WERI-Rb-1 (cell line): ENCODE data around the gene SLX1A.
"Not testable (repeated sequence)": the region's sequence is repeated elsewhere in the genome, so short reads cannot be mapped to it uniquely, and the experiment has no call there.

Source experiments
- DNase-seq: peaks from one replicate; pipeline ENCODE4 v3.0.0-alpha.2; 2020
- H3K27ac ChIP-seq: fragments of 250-450 bp; sonication (Bioruptor Pico); 2 replicates; pipeline ENCODE4 v1.5.1; 2020; ENCODE audit warnings: mild to moderate bottlenecking, moderate library complexity
- H3K27me3 ChIP-seq: fragments of 250-450 bp; sonication (Bioruptor Pico); 2 replicates; pipeline ENCODE4 v1.5.1; 2021; ENCODE audit warnings: mild to moderate bottlenecking, low read depth, moderate library complexity; ENCODE audit not compliant: insufficient read depth, severe bottlenecking
- H3K36me3 ChIP-seq: fragments of 250-450 bp; sonication (Bioruptor Pico); 2 replicates; pipeline ENCODE4 v1.5.1; 2020; ENCODE audit warnings: mild to moderate bottlenecking, moderate library complexity
- H3K4me3 ChIP-seq: 2 replicates; pipeline ENCODE4 v1.5.1; 2011; ENCODE audit warnings: low read depth, mild to moderate bottlenecking, control low read depth, low read length
- H3K9me3 ChIP-seq: fragments of 250-450 bp; sonication (Bioruptor Pico); 2 replicates; pipeline ENCODE4 v1.5.1; 2021; ENCODE audit warnings: mild to moderate bottlenecking, moderate library complexity; ENCODE audit not compliant: severe bottlenecking
- TF ChIP-seq, protein P1 (sequence below): IDR thresholded peaks from 2 replicates; pipeline ENCODE4 v1.5.1; 2011; ENCODE audit warnings: low read depth, mild to moderate bottlenecking, control low read depth, inconsistent platforms, low read length

SLX1A gene

DNA sequence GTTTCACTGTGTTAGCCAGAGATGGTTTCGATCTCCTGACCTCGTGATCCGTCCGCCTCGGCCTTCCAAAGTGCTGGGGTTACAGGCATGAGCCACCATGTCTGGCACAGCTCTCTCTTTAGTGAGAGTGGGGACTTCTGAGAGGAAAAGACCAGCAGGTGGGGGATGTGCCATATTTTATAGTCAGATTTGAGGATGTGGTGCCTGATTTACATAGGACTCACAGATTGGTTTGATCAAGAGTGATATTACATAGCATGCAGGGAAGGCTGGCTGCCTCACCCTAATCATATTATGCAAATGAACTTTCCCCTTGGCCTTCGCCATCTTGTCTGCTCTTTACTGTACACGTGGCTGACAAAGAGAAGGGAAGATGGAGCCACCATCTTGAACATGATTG, 42.6 kb upstream of the SLX1A start:
- Histone ChIP-seq H3K9me3 (peaks cover 15% of the 10 kb centered on the region), H3K36me3 (no peaks in the 10 kb centered on the region), H3K4me3 (no peak overlapping the region), H3K27ac (no peak overlapping the region), H3K27me3 (no peaks in the 10 kb centered on the region)
- DNase-seq: no peak
- TF ChIP-seq, protein P1, sequence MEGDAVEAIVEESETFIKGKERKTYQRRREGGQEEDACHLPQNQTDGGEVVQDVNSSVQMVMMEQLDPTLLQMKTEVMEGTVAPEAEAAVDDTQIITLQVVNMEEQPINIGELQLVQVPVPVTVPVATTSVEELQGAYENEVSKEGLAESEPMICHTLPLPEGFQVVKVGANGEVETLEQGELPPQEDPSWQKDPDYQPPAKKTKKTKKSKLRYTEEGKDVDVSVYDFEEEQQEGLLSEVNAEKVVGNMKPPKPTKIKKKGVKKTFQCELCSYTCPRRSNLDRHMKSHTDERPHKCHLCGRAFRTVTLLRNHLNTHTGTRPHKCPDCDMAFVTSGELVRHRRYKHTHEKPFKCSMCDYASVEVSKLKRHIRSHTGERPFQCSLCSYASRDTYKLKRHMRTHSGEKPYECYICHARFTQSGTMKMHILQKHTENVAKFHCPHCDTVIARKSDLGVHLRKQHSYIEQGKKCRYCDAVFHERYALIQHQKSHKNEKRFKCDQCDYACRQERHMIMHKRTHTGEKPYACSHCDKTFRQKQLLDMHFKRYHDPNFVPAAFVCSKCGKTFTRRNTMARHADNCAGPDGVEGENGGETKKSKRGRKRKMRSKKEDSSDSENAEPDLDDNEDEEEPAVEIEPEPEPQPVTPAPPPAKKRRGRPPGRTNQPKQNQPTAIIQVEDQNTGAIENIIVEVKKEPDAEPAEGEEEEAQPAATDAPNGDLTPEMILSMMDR: no peak

DNA sequence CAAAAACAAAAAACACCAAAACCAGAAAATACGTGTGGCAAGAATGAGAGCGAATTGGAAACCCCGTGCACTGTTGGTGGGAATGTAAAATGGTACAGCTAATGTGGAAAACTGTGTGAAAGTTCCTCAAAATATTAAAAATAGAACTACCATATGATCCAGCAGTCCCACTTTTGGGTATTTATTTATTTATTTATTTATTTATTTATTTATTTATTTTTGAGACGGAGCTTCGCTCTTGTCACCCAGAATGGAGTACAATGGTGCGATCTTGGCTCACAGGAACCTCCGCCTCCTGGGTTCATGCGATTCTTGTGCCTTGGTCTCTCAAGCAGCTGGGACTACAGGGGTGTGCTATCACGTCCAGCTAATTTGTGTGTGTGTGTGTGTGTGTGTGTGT, 41.2 kb upstream of the SLX1A start:
- no peak for DNase-seq
- H3K4me3 ChIP-seq: no peak overlapping the region
- no peak overlapping the region for H3K27ac ChIP-seq
- no peaks in the 10 kb centered on the region for H3K27me3 ChIP-seq
- peaks cover 15% of the 10 kb centered on the region for H3K9me3 ChIP-seq
- TF ChIP-seq, protein P1: no peak
- no peaks in the 10 kb centered on the region for H3K36me3 ChIP-seq

DNA sequence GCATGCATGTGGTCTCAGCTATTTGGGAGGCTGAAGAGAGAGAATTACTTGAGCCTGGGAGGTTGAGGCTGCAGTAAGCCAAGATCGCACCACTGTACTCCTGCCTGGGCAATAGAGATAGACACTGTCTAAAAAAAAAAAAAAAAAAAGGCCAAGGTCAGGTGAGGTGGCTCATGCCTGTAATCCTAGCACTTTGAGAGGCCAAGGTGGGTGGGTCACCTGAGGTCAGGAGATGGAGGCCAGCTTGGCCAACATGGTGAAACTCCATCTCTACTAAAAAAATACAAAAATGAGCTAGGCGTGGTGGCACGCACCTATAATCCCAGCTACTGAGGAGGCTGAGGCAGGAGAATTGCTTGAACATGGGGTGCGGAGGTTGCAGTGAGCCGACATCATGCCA, 38.5 kb upstream of the SLX1A start:
- peaks cover under 1% of the 10 kb centered on the region for H3K9me3 ChIP-seq
- H3K27me3 ChIP-seq: no peaks in the 10 kb centered on the region
- DNase-seq: no peak
- TF ChIP-seq, protein P1: no peak
- no peaks in the 10 kb centered on the region for H3K36me3 ChIP-seq
- no peak overlapping the region for H3K27ac ChIP-seq
- no peak overlapping the region for H3K4me3 ChIP-seq

DNA sequence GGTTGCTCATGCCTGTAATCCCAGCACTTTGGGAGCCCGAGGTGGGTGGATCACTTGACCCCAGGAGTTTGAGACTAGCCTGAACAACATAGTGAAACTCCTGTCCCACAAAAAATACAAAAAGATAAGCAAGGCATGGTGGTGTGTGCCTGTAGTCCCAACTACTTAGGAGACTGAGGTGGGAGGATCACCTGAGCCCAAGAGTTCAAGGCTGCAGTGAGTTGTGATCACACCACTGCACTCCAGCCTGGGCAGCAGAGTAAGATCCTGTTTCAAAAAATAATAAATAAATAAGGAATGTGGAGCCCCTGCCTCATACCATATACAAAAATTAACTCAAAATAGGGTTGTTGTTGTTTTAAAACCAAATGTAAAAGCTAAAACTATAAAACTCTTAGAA, 36.5 kb upstream of the SLX1A start:
- no peaks in the 10 kb centered on the region for H3K36me3 ChIP-seq
- DNase-seq: no peak
- H3K27me3 ChIP-seq: no peaks in the 10 kb centered on the region
- no peak overlapping the region for H3K27ac ChIP-seq
- no peaks in the 10 kb centered on the region for H3K9me3 ChIP-seq
- no peak overlapping the region for H3K4me3 ChIP-seq
- TF ChIP-seq, protein P1: no peak

DNA sequence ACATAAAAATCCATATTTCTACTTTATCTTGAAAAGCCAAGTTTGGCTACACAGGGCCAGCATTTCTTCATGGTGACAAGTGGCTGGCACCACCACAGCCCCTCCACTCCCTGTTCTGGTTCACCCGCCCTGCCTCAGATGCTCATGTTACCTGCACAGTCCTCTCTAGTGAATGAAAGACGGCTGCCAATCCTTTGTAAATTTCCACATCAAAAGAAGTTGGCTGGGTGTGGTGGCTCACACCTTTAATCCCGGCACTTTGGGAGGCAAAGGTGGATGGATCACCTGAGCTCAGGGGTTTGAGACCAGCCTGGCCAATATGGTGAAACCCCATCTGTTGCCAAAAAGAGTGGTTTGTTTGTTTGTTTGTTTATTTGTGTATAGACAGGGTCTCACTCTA, 30.1 kb upstream of the SLX1A start:
- Histone ChIP-seq H3K4me3 (no peak overlapping the region), H3K27me3 (no peaks in the 10 kb centered on the region), H3K36me3 (no peaks in the 10 kb centered on the region), H3K9me3 (no peaks in the 10 kb centered on the region), H3K27ac (no peak overlapping the region)
- TF ChIP-seq, protein P1: no peak
- DNase-seq: no peak

DNA sequence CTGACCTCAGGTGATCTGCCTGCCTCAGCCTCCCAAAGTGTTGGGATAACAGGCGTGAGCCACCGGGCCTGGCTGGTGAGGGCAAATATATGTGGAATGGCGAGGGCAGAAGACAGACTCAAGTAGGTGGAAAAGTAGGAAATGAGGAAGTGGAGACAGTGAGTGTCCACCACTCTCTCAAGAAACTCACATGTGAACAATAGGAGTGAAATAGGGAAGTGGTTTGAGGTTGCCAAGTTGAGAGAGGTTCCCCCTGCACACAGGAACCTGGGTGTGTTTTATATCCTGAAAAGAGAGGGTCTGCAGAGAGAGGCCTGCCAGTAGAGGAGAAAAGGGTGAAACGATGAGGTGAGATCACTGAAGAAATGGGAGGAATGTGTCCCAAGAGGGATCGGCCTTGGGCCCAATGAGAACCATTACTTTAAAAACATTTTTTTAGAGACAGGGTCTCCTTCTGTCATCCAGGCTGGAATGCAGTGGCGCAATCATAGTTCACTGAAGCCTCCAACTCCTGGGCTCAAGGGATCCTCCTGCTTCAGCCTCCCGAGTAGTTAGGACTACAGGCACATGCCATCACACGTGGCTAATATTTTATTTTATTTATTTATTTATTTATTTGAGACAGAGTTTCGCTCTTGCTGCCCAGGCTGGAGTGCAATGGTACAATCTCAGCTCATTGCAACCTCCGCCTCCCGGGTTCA, 27.3 kb upstream of the SLX1A start:
- H3K9me3 ChIP-seq: no peaks in the 10 kb centered on the region

DNA sequence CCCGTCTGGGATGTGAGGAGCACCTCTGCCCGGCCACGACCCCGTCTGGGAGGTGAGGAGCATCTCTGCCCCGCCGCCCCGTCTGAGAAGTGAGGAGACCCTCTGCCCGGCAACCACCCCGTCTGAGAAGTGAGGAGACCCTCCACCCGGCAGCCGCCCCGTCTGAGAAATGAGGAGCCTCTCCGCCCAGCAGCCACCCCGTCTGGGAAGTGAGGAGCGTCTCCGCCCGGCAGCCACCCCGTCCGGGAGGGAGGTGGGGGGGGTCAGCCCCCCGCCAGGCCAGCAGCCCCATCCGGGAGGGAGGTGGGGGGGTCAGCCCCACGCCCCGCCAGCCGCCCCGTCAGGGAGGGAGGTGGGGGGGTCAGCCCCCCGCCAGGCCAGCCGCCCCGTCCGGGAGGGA, 24.9 kb upstream of the SLX1A start:
- H3K27me3 ChIP-seq, H3K27ac ChIP-seq, H3K9me3 ChIP-seq, H3K4me3 ChIP-seq, DNase-seq, H3K36me3 ChIP-seq: not testable (repeated sequence)

More for the DNA sequence above, 27.3 kb upstream of the SLX1A start:
- Histone ChIP-seq H3K4me3 (no peak overlapping the region), H3K36me3 (no peaks in the 10 kb centered on the region), H3K27me3 (no peaks in the 10 kb centered on the region), H3K27ac (no peak overlapping the region)
- TF ChIP-seq, protein P1: no peak
- no peak for DNase-seq

DNA sequence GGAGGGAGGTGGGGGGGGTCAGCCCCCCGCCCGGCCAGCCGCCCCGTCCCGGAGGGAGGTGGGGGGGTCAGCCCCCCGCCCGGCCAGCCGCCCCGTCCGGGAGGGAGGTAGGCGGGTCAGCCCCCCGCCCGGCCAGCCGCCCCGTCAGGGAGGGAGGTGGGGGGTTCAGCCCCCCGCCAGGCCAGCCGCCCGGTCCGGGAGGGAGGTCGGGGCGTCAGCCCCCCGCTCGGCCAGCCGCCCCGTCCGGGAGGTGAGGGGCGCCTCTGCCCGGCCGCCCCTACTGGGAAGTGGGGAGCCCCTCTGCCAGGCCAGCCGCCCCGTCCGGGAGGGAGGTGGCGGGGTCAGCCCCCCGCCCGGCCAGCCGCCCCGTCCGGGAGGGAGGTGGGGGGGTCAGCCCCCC, 24.3 kb upstream of the SLX1A start:
- H3K27me3 ChIP-seq, DNase-seq, H3K9me3 ChIP-seq, H3K27ac ChIP-seq, H3K36me3 ChIP-seq, H3K4me3 ChIP-seq: not testable (repeated sequence)

DNA sequence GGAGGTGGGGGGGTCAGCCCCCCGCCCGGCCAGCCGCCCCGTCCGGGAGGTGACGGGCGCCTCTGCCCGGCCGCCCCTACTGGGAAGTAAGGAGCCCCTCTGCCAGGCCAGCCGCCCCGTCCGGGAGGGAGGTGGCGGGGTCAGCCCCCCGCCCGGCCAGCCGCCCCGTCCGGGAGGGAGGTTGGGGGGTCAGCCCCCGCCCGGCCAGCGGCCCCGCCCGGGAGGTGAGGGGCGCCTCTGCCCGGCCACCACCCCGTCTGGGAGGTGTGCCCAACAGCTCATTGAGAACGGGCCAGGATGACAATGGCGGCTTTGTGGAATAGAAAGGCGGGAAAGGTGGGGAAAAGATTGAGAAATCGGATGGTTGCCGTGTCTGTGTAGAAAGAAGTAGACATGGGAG, 23.5 kb upstream of the SLX1A start:
- H3K27ac ChIP-seq: peak overlapping the region; percentile 75
- H3K36me3 ChIP-seq, DNase-seq, H3K27me3 ChIP-seq, H3K4me3 ChIP-seq, H3K9me3 ChIP-seq: not testable (repeated sequence)
